KMS-11 (cell line): ENCODE measurements around the gene TSACC.

Experiments used
- H2AFZ ChIP-seq: fragments of 200-600 bp; sonication (generic); 2 replicates; pipeline ENCODE4 v1.6.1; 2016; ENCODE audit warnings: antibody characterized with exemption, mixed run types, low read depth
- H3K27ac ChIP-seq: fragments of 200-600 bp; sonication (generic); 2 replicates; pipeline ENCODE4 v1.6.1; 2016; ENCODE audit warnings: mild to moderate bottlenecking, mixed run types
- H3K27me3 ChIP-seq: fragments of 200-600 bp; sonication (generic); 2 replicates; pipeline ENCODE4 v1.6.1; 2017; ENCODE audit warnings: mild to moderate bottlenecking, low read depth, mixed run types, moderate library complexity; ENCODE audit not compliant: insufficient read depth
- H3K36me3 ChIP-seq: fragments of 200-600 bp; sonication (generic); 2 replicates; pipeline ENCODE4 v1.6.1; 2017; ENCODE audit warnings: mild to moderate bottlenecking, mixed run types; ENCODE audit not compliant: insufficient read depth
- H3K4me1 ChIP-seq: fragments of 200-600 bp; sonication (generic); 2 replicates; pipeline ENCODE4 v1.6.1; 2016; ENCODE audit warnings: mild to moderate bottlenecking, low read depth, mixed run types; ENCODE audit not compliant: poor library complexity, severe bottlenecking
- H3K4me2 ChIP-seq: fragments of 200-600 bp; sonication (generic); 2 replicates; pipeline ENCODE4 v1.7.0; 2016; ENCODE audit warnings: mild to moderate bottlenecking, mixed run types
- H3K4me3 ChIP-seq: fragments of 200-600 bp; sonication (generic); IDR thresholded peaks from 2 replicates; pipeline ENCODE4 v1.6.1; 2017; ENCODE audit warnings: low read depth, low read length, mixed read lengths; ENCODE audit not compliant: insufficient read depth
- H3K79me2 ChIP-seq: fragments of 200-600 bp; sonication (generic); 2 replicates; pipeline ENCODE4 v1.6.1; 2016; ENCODE audit warnings: low read depth, mixed run types; ENCODE audit not compliant: insufficient read depth
- H3K9ac ChIP-seq: fragments of 200-600 bp; sonication (generic); 2 replicates; pipeline ENCODE4 v1.6.1; 2016; ENCODE audit warnings: mild to moderate bottlenecking, mixed run types
- H4K20me1 ChIP-seq: fragments of 200-600 bp; sonication (generic); 2 replicates; pipeline ENCODE4 v1.6.1; 2016; ENCODE audit warnings: mild to moderate bottlenecking, mixed run types; ENCODE audit not compliant: insufficient read depth
- CTCF ChIP-seq: fragments of 200-600 bp; sonication (generic); conservative IDR thresholded peaks from 2 replicates; pipeline ENCODE4 v1.6.1; 2017; ENCODE audit warnings: low read depth, mild to moderate bottlenecking, antibody characterized with exemption, low read length, moderate library complexity, mixed read lengths

The TSACC gene

GRCh38 chr1:156390469-156391365 is 52.4 kb downstream of the TSACC start:
- Histone ChIP-seq H3K27ac (no peak overlapping the region), H3K4me3 (no peak overlapping the region), H3K27me3 (peaks cover 97% of the 10 kb centered on the region)

GRCh38 chr1:156391366-156391677 is 53.0 kb downstream of the TSACC start:
- Histone ChIP-seq H3K36me3 (no peaks in the 10 kb centered on the region), H3K27ac (no peak overlapping the region), H2AFZ (no peak overlapping the region), H3K9ac (no peak overlapping the region), H3K4me1 (no peaks in the 10 kb centered on the region), H3K4me2 (no peak overlapping the region), H3K4me3 (no peak overlapping the region), H3K79me2 (no peaks in the 10 kb centered on the region), H3K27me3 (peaks cover 97% of the 10 kb centered on the region), H4K20me1 (no peaks in the 10 kb centered on the region)
- no peak for TF ChIP-seq CTCF

More at GRCh38 chr1:156390469-156391365, 52.4 kb downstream of the TSACC start:
- Histone ChIP-seq H4K20me1 (no peaks in the 10 kb centered on the region), H3K36me3 (no peaks in the 10 kb centered on the region), H3K4me2 (no peak overlapping the region), H3K4me1 (no peaks in the 10 kb centered on the region), H2AFZ (no peak overlapping the region), H3K9ac (no peak overlapping the region), H3K79me2 (no peaks in the 10 kb centered on the region)
- TF ChIP-seq CTCF, result no peak

- no peak for TF ChIP-seq CTCF
- peaks cover 97% of the 10 kb centered on the region for H3K27me3 ChIP-seq
- H2AFZ ChIP-seq, result no peak overlapping the region
- H4K20me1 ChIP-seq, result no peaks in the 10 kb centered on the region
- H3K4me3 ChIP-seq, result no peak overlapping the region
- no peak overlapping the region for H3K9ac ChIP-seq
- H3K79me2 ChIP-seq, result no peaks in the 10 kb centered on the region
- H3K4me2 ChIP-seq, result no peak overlapping the region
- H3K36me3 ChIP-seq, result no peaks in the 10 kb centered on the region
- H3K4me1 ChIP-seq, result no peaks in the 10 kb centered on the region
- no peak overlapping the region for H3K27ac ChIP-seq
Observed at GRCh38 chr1:156391701-156392100, 53.4 kb downstream of the TSACC start.

- H3K9ac ChIP-seq, result no peak overlapping the region
- no peaks in the 10 kb centered on the region for H4K20me1 ChIP-seq
- H3K4me1 ChIP-seq, result no peaks in the 10 kb centered on the region
- H3K79me2 ChIP-seq, result no peaks in the 10 kb centered on the region
- no peak overlapping the region for H3K4me2 ChIP-seq
- no peaks in the 10 kb centered on the region for H3K36me3 ChIP-seq
- H3K4me3 ChIP-seq, result no peak overlapping the region
- H3K27me3 ChIP-seq, result peaks cover 97% of the 10 kb centered on the region
- no peak for TF ChIP-seq CTCF
- H2AFZ ChIP-seq, result no peak overlapping the region
- no peak overlapping the region for H3K27ac ChIP-seq
Observed at GRCh38 chr1:156392452-156392853, 54.1 kb downstream of the TSACC start.
